Activated T-cell treated with anti-CD3 and anti-CD28 coated beads for 1 hour (primary cell): ENCODE results near the gene RXFP3.
"Not testable (repeated sequence)": the region's sequence is repeated elsewhere in the genome, so short reads cannot be mapped to it uniquely, and the experiment has no call there.

Experiments
- DNase-seq: peaks from one replicate; pipeline ENCODE4 v3.0.0-alpha.2; 2020; ENCODE audit warnings: low read depth

Gene RXFP3

GRCh38 chr5:33936381-33937016 is at the start of gene RXFP3:
Gene RXFP3, plus strand, starts transcription at chr5:33936386. Its CDS starts 355 bp downstream, at chr5:33936741.
- DNase-seq, result no peak

- DNase-seq, result no peak
Measured at GRCh38 chr5:33887268-33887667, 48.9 kb upstream of the RXFP3 start.

GRCh38 chr5:33888587-33888986 is 47.6 kb upstream of the RXFP3 start:
- DNase-seq, result no peak

- DNase-seq, result no peak
Measured at GRCh38 chr5:33890131-33891032, 45.8 kb upstream of the RXFP3 start.

GRCh38 chr5:33891446-33891787 is 44.8 kb upstream of the RXFP3 start:
- no peak for DNase-seq

- no peak for DNase-seq
Measured at GRCh38 chr5:33891788-33892619, 44.2 kb upstream of the RXFP3 start, which contains the start of gene ADAMTS12. Gene ADAMTS12, minus strand, starts transcription at chr5:33891990. Its CDS starts 134 bp downstream, at chr5:33891856.

GRCh38 chr5:33892620-33893137 is 43.5 kb upstream of the RXFP3 start:
- DNase-seq, result no peak

- no peak for DNase-seq
Measured at GRCh38 chr5:33894566-33894965, 41.6 kb upstream of the RXFP3 start.

- DNase-seq, result no peak
Measured at GRCh38 chr5:33901156-33901555, 35.0 kb upstream of the RXFP3 start.

GRCh38 chr5:33903118-33903517 is 33.1 kb upstream of the RXFP3 start:
- no peak for DNase-seq

GRCh38 chr5:33905381-33905780 is 30.8 kb upstream of the RXFP3 start:
- no peak for DNase-seq

- not testable (repeated sequence) for DNase-seq
Measured at GRCh38 chr5:33906248-33906647, 29.9 kb upstream of the RXFP3 start.

GRCh38 chr5:33914844-33915243 is 21.3 kb upstream of the RXFP3 start:
- not testable (repeated sequence) for DNase-seq

- DNase-seq, result no peak
Measured at GRCh38 chr5:33921002-33921401, 15.2 kb upstream of the RXFP3 start.

GRCh38 chr5:33925278-33925677 is 10.9 kb upstream of the RXFP3 start:
- no peak for DNase-seq

- no peak for DNase-seq
Measured at GRCh38 chr5:33927685-33928084, 8.5 kb upstream of the RXFP3 start.

- no peak for DNase-seq
Measured at GRCh38 chr5:33928283-33928682, 7.9 kb upstream of the RXFP3 start.

- no peak for DNase-seq
Measured at GRCh38 chr5:33929925-33930690, 6.1 kb upstream of the RXFP3 start.

- no peak for DNase-seq
Measured at GRCh38 chr5:33931136-33931535, 5.0 kb upstream of the RXFP3 start.

GRCh38 chr5:33933723-33934169 is 2.4 kb upstream of the RXFP3 start:
- DNase-seq, result no peak

GRCh38 chr5:33934176-33934575 is 2.0 kb upstream of the RXFP3 start:
- no peak for DNase-seq
